Right atrium auricular region (tissue), 2 donors: ENCODE measurements around the gene CCDC192. TPM values are rescaled to one million over a fixed set of nuclear protein-coding genes. Genes with fewer than 3 reads are reported as not detected.

Experiments
- DNase-seq: peaks from one replicate; pipeline ENCODE4 v3.0.0-alpha.2; 2019; ENCODE audit warnings: low spot score
- H3K27ac ChIP-seq, 2 donors: fragments of 200-600 bp; sonication (generic); 1 replicate in 1 of 2; 2 replicates in 1 of 2; pipeline ENCODE4 v1.5.1; 2016 to 2019
- H3K27me3 ChIP-seq, 2 donors: fragments of 200-600 bp; sonication (generic); one replicate each; pipeline versions ENCODE4 v1.5.1 to v1.6.0; 2017 to 2019
- H3K36me3 ChIP-seq: fragments of 200-600 bp; sonication (generic); one replicate; pipeline ENCODE4 v1.5.1; 2016
- H3K4me1 ChIP-seq, 2 donors: fragments of 200-600 bp; sonication (generic); one replicate each; pipeline versions ENCODE4 v1.5.1 to v1.6.0; 2017 to 2019
- H3K4me3 ChIP-seq, 2 donors: fragments of 200-600 bp; sonication (generic); 1 replicate in 1 of 2; 2 replicates in 1 of 2; pipeline ENCODE4 v1.5.1; 2017 to 2019; ENCODE audit warnings: mild to moderate bottlenecking in 1 of 2, moderate library complexity in 1 of 2
- H3K9me3 ChIP-seq, 2 donors: fragments of 200-600 bp; sonication (generic); one replicate each; pipeline ENCODE4 v1.5.1; 2019
- CTCF ChIP-seq, 2 donors: fragments of 200-600 bp; sonication (generic); IDR thresholded peaks; one replicate each; pipeline ENCODE4 v1.5.1; 2019; ENCODE audit warnings: antibody characterized with exemption in 2 of 2
- total RNA-seq, 2 donors: library from RNA; depleted of rRNA; stranded (reverse); fragments of >200 nt; gene quantifications; one replicate each; pipeline ENCODE4 v1.1.0, GENCODE V29; 2016

Gene CCDC192
- total RNA-seq, 2 donors from 2014 or later = not detected

DNA sequence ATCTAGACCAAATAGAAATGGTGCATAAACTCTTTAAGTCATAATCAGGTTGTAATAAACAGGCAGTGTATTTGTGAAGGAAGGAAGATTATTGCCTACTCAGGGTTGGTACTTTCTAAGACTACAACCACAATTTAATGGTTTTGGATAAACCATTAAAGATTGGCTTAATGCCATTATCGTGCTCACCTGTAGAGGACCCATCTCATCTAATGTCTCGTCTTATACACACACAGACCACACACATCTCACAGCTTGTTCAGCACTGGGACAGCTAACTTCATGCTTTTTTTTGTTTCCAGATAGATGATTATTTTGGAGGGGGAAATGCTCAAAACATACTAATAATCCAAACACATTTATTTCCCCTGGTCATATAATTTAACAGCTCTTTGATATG is 204.7 kb downstream of the CCDC192 start:
- Histone ChIP-seq H3K4me3 (no peak overlapping the region), H3K4me1 (peaks cover 0 to 3% of the 10 kb centered on the region in 2 donors), H3K36me3 (no peaks in the 10 kb centered on the region), H3K27ac (no peak overlapping the region), H3K9me3 (no peaks in the 10 kb centered on the region), H3K27me3 (no peaks in the 10 kb centered on the region)
- no peak for DNase-seq
- TF ChIP-seq CTCF (IDR thresholded peaks at IDR 0.05) = no peak

GRCh38 chr5:127909066-127909465 is 205.9 kb downstream of the CCDC192 start:
- peak in 1 of 2 donors; percentile 57 for TF ChIP-seq CTCF (IDR thresholded peaks at IDR 0.05)
- no peak for DNase-seq

DNA sequence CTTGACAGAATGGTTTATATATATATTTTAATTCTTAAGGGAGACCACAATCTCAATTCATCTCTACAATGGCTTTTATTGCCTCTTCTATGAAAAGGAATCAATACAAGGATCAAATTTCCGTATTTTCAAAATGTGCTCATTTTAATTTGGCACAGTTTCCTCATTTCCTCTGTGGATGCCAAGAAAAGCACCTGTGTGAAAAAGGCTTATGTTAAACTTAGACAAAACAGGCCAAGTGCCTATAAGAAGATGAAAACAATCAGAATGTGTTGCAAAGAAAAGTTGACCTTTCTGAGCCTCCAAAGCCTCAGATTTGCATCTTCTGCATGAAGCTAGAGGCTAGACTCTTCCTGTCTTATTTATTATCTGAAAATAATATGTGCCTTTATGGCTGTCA is 206.6 kb downstream of the CCDC192 start:
- Histone ChIP-seq H3K27me3 (no peaks in the 10 kb centered on the region), H3K36me3 (no peaks in the 10 kb centered on the region), H3K4me3 (no peak overlapping the region), H3K9me3 (no peaks in the 10 kb centered on the region), H3K4me1 (peaks cover 0 to 3% of the 10 kb centered on the region in 2 donors), H3K27ac (no peak overlapping the region)
- DNase-seq = no peak
- TF ChIP-seq CTCF (IDR thresholded peaks at IDR 0.05) = no peak

More at GRCh38 chr5:127909066-127909465, 205.9 kb downstream of the CCDC192 start:
- no peaks in the 10 kb centered on the region for H3K36me3 ChIP-seq
- H3K27me3 ChIP-seq = no peaks in the 10 kb centered on the region
- no peaks in the 10 kb centered on the region for H3K9me3 ChIP-seq
- H3K4me1 ChIP-seq = peaks cover 0 to 3% of the 10 kb centered on the region in 2 donors
- H3K27ac ChIP-seq = no peak overlapping the region
- no peak overlapping the region for H3K4me3 ChIP-seq

DNA sequence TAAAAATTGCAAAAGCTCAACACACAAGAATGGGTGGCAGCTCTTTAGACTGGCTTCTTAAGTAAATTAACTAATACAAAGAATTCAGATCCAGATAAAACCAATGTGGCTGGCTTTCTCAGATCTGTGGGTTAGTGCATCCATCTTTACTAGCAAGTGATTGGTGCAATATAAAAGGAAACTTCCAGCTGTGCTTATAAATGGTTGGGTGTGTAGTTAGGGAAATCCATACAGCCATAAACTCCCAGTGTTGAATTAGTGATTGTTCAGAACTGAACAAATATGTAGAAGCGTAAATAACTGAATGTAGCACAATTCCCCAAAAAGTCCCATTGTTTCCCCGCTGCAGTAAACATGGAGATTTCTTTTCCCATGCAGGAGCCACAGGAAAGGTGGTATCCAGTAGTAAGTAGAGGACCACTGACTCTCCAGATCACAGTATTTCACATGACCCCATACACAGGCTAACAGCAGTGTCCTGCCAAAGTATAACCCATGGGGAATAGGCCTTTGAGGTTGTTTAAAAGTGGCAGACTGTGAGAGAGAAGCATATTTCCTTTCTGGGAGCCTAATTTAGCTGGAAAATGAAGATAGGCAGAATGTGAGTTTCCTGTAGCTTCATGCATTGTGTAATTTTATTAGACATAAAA is 207.2 kb downstream of the CCDC192 start:
- no peak for TF ChIP-seq CTCF (IDR thresholded peaks at IDR 0.05)
- H3K27ac ChIP-seq = no peak overlapping the region
- no peak overlapping the region for H3K4me3 ChIP-seq
- no peaks in the 10 kb centered on the region for H3K36me3 ChIP-seq
- peaks cover 0 to 3% of the 10 kb centered on the region in 2 donors for H3K4me1 ChIP-seq
- H3K9me3 ChIP-seq = no peaks in the 10 kb centered on the region
- DNase-seq = no peak
- H3K27me3 ChIP-seq = no peaks in the 10 kb centered on the region

DNA sequence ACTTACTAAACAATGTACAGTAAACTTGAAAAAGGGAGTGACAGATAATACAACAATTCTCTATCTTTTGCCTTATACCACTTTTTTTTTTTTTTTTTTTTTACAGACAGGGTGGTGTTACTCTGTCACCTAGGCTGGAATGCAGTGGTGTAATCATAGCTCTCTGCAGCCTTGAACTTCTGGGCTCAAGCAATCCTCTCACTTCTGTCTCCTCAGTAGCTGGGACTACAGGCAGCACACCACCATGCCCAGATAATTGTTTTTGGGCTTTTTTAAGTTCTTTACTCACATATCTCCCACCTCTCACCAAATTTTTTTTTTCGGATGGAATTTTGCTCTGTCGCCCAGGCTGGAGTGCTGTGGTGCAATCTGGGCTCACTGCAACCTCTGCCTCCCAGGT is 208.4 kb downstream of the CCDC192 start:
- no peaks in the 10 kb centered on the region for H3K36me3 ChIP-seq
- DNase-seq = no peak
- no peak for TF ChIP-seq CTCF (IDR thresholded peaks at IDR 0.05)
- H3K4me3 ChIP-seq = no peak overlapping the region
- peaks cover 0 to 3% of the 10 kb centered on the region in 2 donors for H3K4me1 ChIP-seq
- no peak overlapping the region for H3K27ac ChIP-seq
- no peaks in the 10 kb centered on the region for H3K9me3 ChIP-seq
- H3K27me3 ChIP-seq = no peaks in the 10 kb centered on the region

DNA sequence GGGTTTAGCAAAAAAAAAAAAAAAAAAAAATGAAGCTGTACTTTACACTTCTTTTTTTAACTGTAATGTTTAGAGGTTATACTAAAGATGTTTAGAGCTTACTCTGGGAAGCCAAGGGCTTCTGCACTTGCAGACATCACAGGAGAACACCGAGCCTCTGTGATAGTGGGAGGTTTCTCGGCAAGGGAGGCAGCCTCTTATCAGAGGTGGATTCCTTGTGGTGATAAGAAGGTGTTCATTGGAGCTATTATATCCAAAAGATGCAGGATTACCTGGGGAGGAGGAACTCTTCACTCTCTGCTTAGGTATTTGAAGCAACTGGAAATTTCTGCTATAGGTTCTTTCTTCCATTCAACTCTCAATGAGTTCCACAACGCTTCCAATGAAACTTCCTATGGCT is 209.2 kb downstream of the CCDC192 start:
- no peak for DNase-seq
- no peak overlapping the region for H3K4me3 ChIP-seq
- no peaks in the 10 kb centered on the region for H3K27me3 ChIP-seq
- H3K27ac ChIP-seq = no peak overlapping the region
- no peaks in the 10 kb centered on the region for H3K36me3 ChIP-seq
- no peaks in the 10 kb centered on the region for H3K9me3 ChIP-seq
- peaks cover 0 to 3% of the 10 kb centered on the region in 2 donors for H3K4me1 ChIP-seq
- no peak for TF ChIP-seq CTCF (IDR thresholded peaks at IDR 0.05)
